Fibroblast of mammary gland (primary cell): ENCODE data around the gene SMIM20.

Experiments used
- DNase-seq: peaks from one replicate; pipeline ENCODE4 v3.0.0-alpha.2; 2010; ENCODE audit warnings: low read depth
- H3K4me3 ChIP-seq: 2 replicates; pipeline ENCODE4 v1.5.1; 2011; ENCODE audit warnings: low read depth, mild to moderate bottlenecking, low read length, moderate library complexity; ENCODE audit not compliant: control insufficient read depth
- CTCF ChIP-seq: conservative IDR thresholded peaks from 2 replicates; pipeline ENCODE4 v1.5.1; 2011; ENCODE audit warnings: low read depth, low read length, inconsistent platforms; ENCODE audit not compliant: control insufficient read depth, insufficient read depth

Gene SMIM20

GRCh38 chr4:25874655-25875054 lies 39.4 kb upstream of the SMIM20 start:
- DNase-seq, result no peak
- no peak for TF ChIP-seq CTCF
- H3K4me3 ChIP-seq, result no peak overlapping the region

DNA sequence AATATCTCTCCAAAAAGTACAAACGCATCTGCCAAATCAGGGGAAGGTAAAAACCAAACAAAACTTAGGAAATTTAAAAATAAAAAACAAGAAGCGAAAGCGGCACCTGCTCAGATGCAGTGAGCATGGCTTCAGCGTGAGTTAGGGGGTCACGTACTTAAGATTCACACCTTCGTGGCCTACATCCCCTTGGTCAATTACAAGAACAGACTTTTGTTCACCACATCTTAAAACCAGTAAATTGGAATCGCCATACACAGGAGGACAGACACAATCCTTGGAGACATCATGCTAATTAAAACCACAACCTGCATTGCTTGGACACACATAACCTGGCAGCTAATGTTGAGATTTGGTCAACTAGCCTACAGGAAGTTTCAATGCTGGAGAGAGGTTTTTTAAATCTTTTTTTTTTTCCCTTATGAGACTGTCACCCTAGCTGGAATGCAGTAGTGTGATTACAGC lies 38.7 kb upstream of the SMIM20 start:
- H3K4me3 ChIP-seq, result no peak overlapping the region
- TF ChIP-seq CTCF, result no peak
- DNase-seq, result no peak

- no peak for TF ChIP-seq CTCF
- DNase-seq, result no peak
- no peak overlapping the region for H3K4me3 ChIP-seq
These were observed 35.3 kb upstream of the SMIM20 start for GRCh38 chr4:25878676-25879075.

DNA sequence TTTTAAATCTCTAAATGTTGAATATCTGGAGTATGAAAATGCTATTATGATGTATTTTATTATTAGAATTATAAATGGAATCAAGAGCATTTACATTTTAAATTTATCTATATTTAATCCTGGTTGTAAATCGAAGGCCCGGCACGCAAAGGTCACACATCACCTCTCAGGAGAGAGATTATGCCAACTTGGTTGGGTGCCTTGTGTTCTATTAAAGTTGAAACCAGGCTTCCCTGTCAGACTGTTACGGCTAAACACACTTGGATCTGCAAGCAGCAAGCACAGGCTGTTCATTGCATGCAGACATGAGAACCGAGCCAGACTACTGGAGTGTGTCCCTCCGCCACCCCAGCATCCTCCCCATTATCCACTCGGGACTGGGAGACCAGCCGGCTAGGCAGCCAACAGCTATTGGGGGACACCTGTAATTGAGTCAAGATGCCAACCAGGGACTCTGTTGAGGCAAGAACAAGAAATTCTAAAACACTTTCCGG lies 34.9 kb upstream of the SMIM20 start:
- H3K4me3 ChIP-seq, result no peak overlapping the region
- DNase-seq, result no peak
- no peak for TF ChIP-seq CTCF

DNA sequence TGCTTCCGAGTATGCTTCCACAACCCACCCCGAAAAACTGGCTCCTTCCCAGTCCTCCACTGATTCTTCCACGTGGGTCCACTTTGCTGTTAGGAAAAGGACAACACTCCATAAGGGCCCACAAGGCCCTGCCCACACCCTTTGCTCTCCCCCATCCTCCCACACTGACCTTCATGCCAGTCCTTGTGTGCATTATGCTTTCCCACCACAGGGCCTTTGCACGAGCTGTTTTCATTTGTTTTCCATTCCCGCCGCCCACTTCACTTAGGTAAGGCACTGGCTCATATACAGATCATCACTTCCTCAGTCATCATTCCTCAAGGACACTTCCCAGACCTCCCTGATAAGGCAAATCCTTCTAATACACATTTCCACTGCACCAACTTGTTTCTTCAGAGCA lies 34.4 kb upstream of the SMIM20 start:
- no peak for DNase-seq
- TF ChIP-seq CTCF, result no peak
- H3K4me3 ChIP-seq, result no peak overlapping the region

GRCh38 chr4:25879991-25880651 lies 33.9 kb upstream of the SMIM20 start:
- TF ChIP-seq CTCF, result no peak
- peak; percentile 68 for DNase-seq
- H3K4me3 ChIP-seq, result no peak overlapping the region
